Measurements from ENCODE around the gene DOCK8. TPM values are rescaled to one million over a fixed set of nuclear protein-coding genes. Genes with fewer than 3 reads are reported as not detected.

The DOCK8 gene
- total RNA-seq, 2 experiments from 2014 or later, result 59.0 to 145 TPM

GRCh38 chr9:214351-214647 is 366 bp upstream of the DOCK8 start:
- Histone ChIP-seq H3K27ac (ENCODE audit: low read depth, low read length, poor library complexity, severe bottlenecking) (no peak overlapping the region), H2AFZ (ENCODE audit: low read length) (peak overlapping the region; percentile 85), H3K36me3 (ENCODE audit: insufficient read depth, low read length) (no peaks in the 10 kb centered on the region), H3K4me1 (ENCODE audit: insufficient read depth, low read length, poor library complexity, severe bottlenecking) (peaks cover 13% of the 10 kb centered on the region), H3K4me2 (ENCODE audit: low read length) (peak overlapping the region; percentile 80), H3K9me2 (ENCODE audit: insufficient read depth, low read length) (no peaks in the 10 kb centered on the region), H3K79me2 (ENCODE audit: insufficient read depth, low read depth, low read length) (no peaks in the 10 kb centered on the region), H3K9me3 (ENCODE audit: low read length) (no peaks in the 10 kb centered on the region), H4K20me1 (ENCODE audit: insufficient read depth, low read length) (no peaks in the 10 kb centered on the region), H3K4me3 (ENCODE audit: low read depth, low read length, poor library complexity, severe bottlenecking) (peak overlapping the region; percentile 70)
- TF ChIP-seq CTCF (conservative IDR thresholded peaks at IDR 0.05; ENCODE audit: low read length) (no peak), EZH2phosphoT487 (IDR thresholded peaks at IDR 0.05; ENCODE audit: borderline replicate concordance, low read depth, low read length) (no peak)
- ChIA-PET CTCF (ENCODE audit: unreplicated experiment) (no interaction called here), POLR2A (interaction anchor here (0.9 to 3.0 kb wide), 5 partner anchors 10 to 244 kb away, joined by 3 to 14 read pairs (median 4); no protein-coding TSS in a partner anchor)
- intact Hi-C loops (cut with micrococcal nuclease; ENCODE audit: unreplicated experiment), result no loop called here
- DNase-seq (ENCODE audit: low spot score), result no peak
- BruUV-seq (replicated peaks), result TSS peak; percentile 82

- Histone ChIP-seq H3K27ac (ENCODE audit: low read depth, low read length, poor library complexity, severe bottlenecking) (no peak overlapping the region), H4K20me1 (ENCODE audit: insufficient read depth, low read length) (no peaks in the 10 kb centered on the region), H2AFZ (ENCODE audit: low read length) (peak overlapping the region; percentile 85), H3K79me2 (ENCODE audit: insufficient read depth, low read depth, low read length) (no peaks in the 10 kb centered on the region), H3K9me3 (ENCODE audit: low read length) (no peaks in the 10 kb centered on the region), H3K4me2 (ENCODE audit: low read length) (peak overlapping the region; percentile 80), H3K36me3 (ENCODE audit: insufficient read depth, low read length) (no peaks in the 10 kb centered on the region), H3K9me2 (ENCODE audit: insufficient read depth, low read length) (no peaks in the 10 kb centered on the region), H3K4me1 (ENCODE audit: insufficient read depth, low read length, poor library complexity, severe bottlenecking) (peaks cover 13% of the 10 kb centered on the region), H3K4me3 (ENCODE audit: low read depth, low read length, poor library complexity, severe bottlenecking) (peak overlapping the region; percentile 70)
- CTCF ChIA-PET (ENCODE audit: unreplicated experiment), result interaction anchor here (0.5 to 0.7 kb wide), 2 partner anchors 8 to 70 kb away, joined by 3 read pairs; no protein-coding TSS in a partner anchor
- no peak for TF ChIP-seq CTCF (conservative IDR thresholded peaks at IDR 0.05; ENCODE audit: low read length)
- no peak for TF ChIP-seq EZH2phosphoT487 (IDR thresholded peaks at IDR 0.05; ENCODE audit: borderline replicate concordance, low read depth, low read length)
- TSS peak; percentile 73 for BruUV-seq (replicated peaks)
- POLR2A ChIA-PET, result interaction anchor here (1.3 to 3.0 kb wide), 2 partner anchors 58 to 242 kb away, joined by 3 to 14 read pairs; no protein-coding TSS in a partner anchor
- intact Hi-C loops (cut with micrococcal nuclease; ENCODE audit: unreplicated experiment), result loop anchor here (1.0 kb wide), 1 partner anchor 58 kb away; no protein-coding TSS in a partner anchor
- DNase-seq (ENCODE audit: low spot score), result no peak
These were observed 1.0 kb downstream of the DOCK8 start for GRCh38 chr9:215631-216155.

- CTCF ChIA-PET (ENCODE audit: unreplicated experiment), result no interaction called here
- H3K36me3 ChIP-seq (ENCODE audit: insufficient read depth, low read length), result no peaks in the 10 kb centered on the region
- no peaks in the 10 kb centered on the region for H4K20me1 ChIP-seq (ENCODE audit: insufficient read depth, low read length)
- H3K79me2 ChIP-seq (ENCODE audit: insufficient read depth, low read depth, low read length), result no peaks in the 10 kb centered on the region
- intact Hi-C loops (cut with micrococcal nuclease; ENCODE audit: unreplicated experiment), result no loop called here
- no TSS peak for BruUV-seq (replicated peaks)
- no peak overlapping the region for H3K4me2 ChIP-seq (ENCODE audit: low read length)
- H3K4me3 ChIP-seq (ENCODE audit: low read depth, low read length, poor library complexity, severe bottlenecking), result no peak overlapping the region
- H2AFZ ChIP-seq (ENCODE audit: low read length), result no peak overlapping the region
- peaks cover 13% of the 10 kb centered on the region for H3K4me1 ChIP-seq (ENCODE audit: insufficient read depth, low read length, poor library complexity, severe bottlenecking)
- no peaks in the 10 kb centered on the region for H3K9me3 ChIP-seq (ENCODE audit: low read length)
- no peaks in the 10 kb centered on the region for H3K9me2 ChIP-seq (ENCODE audit: insufficient read depth, low read length)
- POLR2A ChIA-PET, result interaction anchor here (0.7 to 3.0 kb wide), 4 partner anchors 50 to 467 kb away, joined by 3 to 14 read pairs (median 6); no protein-coding TSS in a partner anchor
- no peak overlapping the region for H3K27ac ChIP-seq (ENCODE audit: low read depth, low read length, poor library complexity, severe bottlenecking)
- TF ChIP-seq CTCF (conservative IDR thresholded peaks at IDR 0.05; ENCODE audit: low read length) (no peak), EZH2phosphoT487 (IDR thresholded peaks at IDR 0.05; ENCODE audit: borderline replicate concordance, low read depth, low read length) (no peak)
- DNase-seq (ENCODE audit: low spot score), result no peak
These were observed 2.2 kb downstream of the DOCK8 start for GRCh38 chr9:216866-217265.
